ENCODE results near the gene MCUR1. TPM values are rescaled to one million over a fixed set of nuclear protein-coding genes. Genes with fewer than 3 reads are reported as not detected.

MCUR1 gene
- total and polyA plus RNA-seq, 9 of the 15 experiments (the other 6 are each of a cell fraction or from before 2014, with no cell fraction given): 5.1 to 60.2 (median 41.4) TPM

- TF ChIP-seq NONO (IDR thresholded peaks at IDR 0.05; ENCODE audit: low read depth in 2 of 2, low read length in 1 of 2): no peak
- no peak for TF ChIP-seq DNMT1 (IDR thresholded peaks at IDR 0.05)
- no peak for TF ChIP-seq NR2C1 (IDR thresholded peaks at IDR 0.05)
- TF ChIP-seq NR2C1 (tag; IDR thresholded peaks at IDR 0.05): no peak
- TF ChIP-seq ZNF124 (CRISPR knock-in tag; IDR thresholded peaks at IDR 0.05): no peak
- no peak for TF ChIP-seq MECOM (CRISPR knock-in tag; IDR thresholded peaks at IDR 0.05)
- no peak for TF ChIP-seq U2AF1 (optimal IDR thresholded peaks at IDR 0.05; ENCODE audit: low read depth, low read length)
- TF ChIP-seq TAF7 (tag; IDR thresholded peaks at IDR 0.05): no peak
- TF ChIP-seq HMG20A (CRISPR knock-in tag; conservative IDR thresholded peaks at IDR 0.05): no peak
Observed at GRCh38 chr6:13769034-13769654, 45.2 kb downstream of the MCUR1 start (continued).

GRCh38 chr6:13767121-13767808 is 47.1 kb downstream of the MCUR1 start:
- Histone ChIP-seq H3K4me1 (replicated peaks in 1 of 2; ENCODE audit: control insufficient read depth in 2 of 2, insufficient read depth in 2 of 2, low read length in 2 of 2) (peaks cover 2 to 9% of the 10 kb centered on the region in 2 experiments; a peak in 2 of 5 replicates), H3K4me2 (ENCODE audit: insufficient read depth, low read length) (no peak overlapping the region; the same call in 1 of the 2 replicates), H2AFZ (ENCODE audit: low read depth, low read length) (peak overlapping the region; percentile 71), H4K20me1 (replicated peaks; ENCODE audit: control insufficient read depth, insufficient read depth, low read length) (no peaks in the 10 kb centered on the region), H3K4me3 (no peak overlapping the region), H3K9me3 (replicated peaks; ENCODE audit: control insufficient read depth, insufficient read depth, low read depth, low read length) (0 out of 2 replicates have a peak, but pooled peaks cover 2% of the 10 kb centered on the region), H3K9me1 (ENCODE audit: control insufficient read depth, insufficient read depth, low read length) (no peaks in the 10 kb centered on the region), H3K9ac (ENCODE audit: insufficient read depth in 1 of 2, low read depth in 2 of 2, low read length in 2 of 2) (0 out of 4 replicates have a peak overlapping the region, but pooled peaks of 1 of the 2 experiments have one; percentile 49), H3K79me2 (ENCODE audit: control insufficient read depth, insufficient read depth, low read length) (no peaks in the 10 kb centered on the region), H3K27me3 (ENCODE audit: control insufficient read depth in 2 of 2, insufficient read depth in 2 of 2, low read length in 2 of 2) (no peaks in the 10 kb centered on the region), H3K36me3 (ENCODE audit: control insufficient read depth, insufficient read depth, low read length) (no peaks in the 10 kb centered on the region), H3K27ac (ENCODE audit: extremely low read depth, low read depth, low read length) (no peak overlapping the region)
- WGBS (ENCODE audit: insufficient coverage, low coverage, missing lambda C conversion rate): 39% methylated on average over 19 of the region's 19 CpGs
- CTCF ChIA-PET (ENCODE audit: low intra/inter-chr PET ratio): no interaction called here
- POLR2A ChIA-PET: no interaction called here
- no TSS peak for BruUV-seq (replicated peaks)
- intact Hi-C loops (cut with micrococcal nuclease): loop anchor here (1.0 to 10.0 kb wide), 3 partner anchors 145 to 432 kb away; partner anchors contain the start of gene SIRT5
- in situ Hi-C loops (cut with MboI): no loop called here
- DNase-seq (ENCODE audit: extremely low read depth in 1 of 4, low spot score in 3 of 4) (peak in 1 of 4 experiments; percentile 34), FAIRE-seq (peak; percentile 48), ATAC-seq (peak; percentile 74)
- TF ChIP-seq SAFB (IDR thresholded peaks at IDR 0.05; ENCODE audit: borderline replicate concordance, low read depth, low read length) (no peak), GTF3C2 (IDR thresholded peaks at IDR 0.05; ENCODE audit: borderline replicate concordance, extremely low read depth, insufficient read length) (no peak), RAD21 (CRISPR knock-in tag; conservative IDR thresholded peaks at IDR 0.05 in 1 of 2, IDR thresholded peaks at IDR 0.05 in 1 of 2) (peak; percentile 20 to 58; a peak in 2 of 4 replicates), CTCF (IDR thresholded peaks at IDR 0.05 in 2 of 3, conservative IDR thresholded peaks at IDR 0.05 in 1 of 3; ENCODE audit: insufficient read depth in 2 of 3, low read depth in 1 of 3, low read length in 3 of 3) (peak in 1 of 3 experiments; percentile 42; a peak in 3 of 6 replicates), OTX1 (CRISPR knock-in tag; IDR thresholded peaks at IDR 0.05) (no peak), ZNF586 (CRISPR knock-in tag; conservative IDR thresholded peaks at IDR 0.05) (no peak)

Data from K562 (cell line).